ENCODE data around the gene POLR1B.
"Not testable (repeated sequence)": the region's sequence is repeated elsewhere in the genome, so short reads cannot be mapped to it uniquely, and the experiment has no call there.

Gene POLR1B, protein sequence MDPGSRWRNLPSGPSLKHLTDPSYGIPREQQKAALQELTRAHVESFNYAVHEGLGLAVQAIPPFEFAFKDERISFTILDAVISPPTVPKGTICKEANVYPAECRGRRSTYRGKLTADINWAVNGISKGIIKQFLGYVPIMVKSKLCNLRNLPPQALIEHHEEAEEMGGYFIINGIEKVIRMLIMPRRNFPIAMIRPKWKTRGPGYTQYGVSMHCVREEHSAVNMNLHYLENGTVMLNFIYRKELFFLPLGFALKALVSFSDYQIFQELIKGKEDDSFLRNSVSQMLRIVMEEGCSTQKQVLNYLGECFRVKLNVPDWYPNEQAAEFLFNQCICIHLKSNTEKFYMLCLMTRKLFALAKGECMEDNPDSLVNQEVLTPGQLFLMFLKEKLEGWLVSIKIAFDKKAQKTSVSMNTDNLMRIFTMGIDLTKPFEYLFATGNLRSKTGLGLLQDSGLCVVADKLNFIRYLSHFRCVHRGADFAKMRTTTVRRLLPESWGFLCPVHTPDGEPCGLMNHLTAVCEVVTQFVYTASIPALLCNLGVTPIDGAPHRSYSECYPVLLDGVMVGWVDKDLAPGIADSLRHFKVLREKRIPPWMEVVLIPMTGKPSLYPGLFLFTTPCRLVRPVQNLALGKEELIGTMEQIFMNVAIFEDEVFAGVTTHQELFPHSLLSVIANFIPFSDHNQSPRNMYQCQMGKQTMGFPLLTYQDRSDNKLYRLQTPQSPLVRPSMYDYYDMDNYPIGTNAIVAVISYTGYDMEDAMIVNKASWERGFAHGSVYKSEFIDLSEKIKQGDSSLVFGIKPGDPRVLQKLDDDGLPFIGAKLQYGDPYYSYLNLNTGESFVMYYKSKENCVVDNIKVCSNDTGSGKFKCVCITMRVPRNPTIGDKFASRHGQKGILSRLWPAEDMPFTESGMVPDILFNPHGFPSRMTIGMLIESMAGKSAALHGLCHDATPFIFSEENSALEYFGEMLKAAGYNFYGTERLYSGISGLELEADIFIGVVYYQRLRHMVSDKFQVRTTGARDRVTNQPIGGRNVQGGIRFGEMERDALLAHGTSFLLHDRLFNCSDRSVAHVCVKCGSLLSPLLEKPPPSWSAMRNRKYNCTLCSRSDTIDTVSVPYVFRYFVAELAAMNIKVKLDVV

DNA sequence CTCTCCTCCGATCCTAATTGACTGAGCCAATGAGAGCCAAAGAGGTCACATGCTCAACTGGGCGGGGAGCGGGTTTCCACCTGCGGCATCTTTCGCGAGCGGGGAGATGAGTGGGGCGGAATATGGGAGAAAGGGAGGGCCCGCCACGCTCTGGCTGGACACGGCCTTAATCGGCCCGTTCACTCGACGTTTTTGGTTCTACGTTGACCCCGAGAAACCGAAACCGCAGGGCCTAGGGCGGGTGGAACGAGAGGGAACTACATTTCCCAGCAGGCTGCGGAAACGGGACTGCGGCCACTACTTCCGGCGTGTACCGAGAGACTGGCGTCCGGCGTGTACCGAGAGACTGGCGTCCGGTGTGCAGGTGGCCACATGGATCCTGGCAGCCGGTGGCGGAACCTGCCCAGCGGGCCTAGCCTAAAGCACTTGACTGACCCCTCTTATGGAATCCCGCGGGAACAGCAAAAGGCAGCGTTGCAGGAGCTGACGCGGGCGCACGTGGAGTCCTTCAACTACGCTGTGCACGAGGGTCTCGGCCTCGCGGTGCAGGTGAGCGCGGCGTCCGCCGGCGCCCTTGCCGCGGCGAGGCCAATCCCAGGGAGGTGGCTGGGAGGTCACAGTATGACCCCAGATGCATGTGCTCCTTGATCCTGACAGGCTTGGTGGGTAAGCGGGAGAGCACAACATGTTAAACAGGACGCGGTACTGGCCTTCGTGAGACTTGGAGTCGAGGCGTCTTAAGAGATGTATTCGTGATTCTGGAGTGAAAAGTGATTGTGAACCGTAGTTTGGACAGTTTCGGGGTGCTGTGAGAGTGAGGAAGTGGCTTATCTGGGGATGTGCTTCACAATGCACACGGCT is at the start of gene POLR1B:
TSS of gene POLR1B (plus strand) at position 343 of the 861 bp plus-strand sequence. CDS start at position 373, 30 bp downstream.
- DNase-seq (ENCODE audit: low spot score): peak; percentile 92

DNA sequence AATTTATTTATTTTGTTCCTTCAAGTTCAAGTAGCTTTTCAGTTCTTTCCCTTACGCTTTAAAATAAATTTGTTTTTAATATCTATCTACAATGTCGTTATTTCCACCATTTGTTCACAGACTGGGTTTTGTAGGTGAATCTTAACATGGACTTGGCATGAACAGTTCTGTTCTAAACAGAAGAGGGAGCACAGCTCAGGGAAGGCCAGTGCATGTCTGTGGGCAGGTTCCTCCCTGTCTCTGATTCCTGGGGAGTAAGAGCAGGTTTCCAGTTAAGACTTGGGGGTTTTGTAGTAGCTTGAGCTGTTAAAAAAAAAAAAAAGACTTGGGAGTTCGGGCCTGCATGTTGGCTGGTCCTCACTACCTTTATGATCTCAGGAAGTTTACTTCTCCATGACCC is 49.2 kb upstream of the POLR1B start:
- DNase-seq (ENCODE audit: low spot score): no peak

- peak; percentile 28 for DNase-seq (ENCODE audit: low spot score)
Observed at GRCh38 chr2:112493858-112494648, 48.2 kb upstream of the POLR1B start.

DNA sequence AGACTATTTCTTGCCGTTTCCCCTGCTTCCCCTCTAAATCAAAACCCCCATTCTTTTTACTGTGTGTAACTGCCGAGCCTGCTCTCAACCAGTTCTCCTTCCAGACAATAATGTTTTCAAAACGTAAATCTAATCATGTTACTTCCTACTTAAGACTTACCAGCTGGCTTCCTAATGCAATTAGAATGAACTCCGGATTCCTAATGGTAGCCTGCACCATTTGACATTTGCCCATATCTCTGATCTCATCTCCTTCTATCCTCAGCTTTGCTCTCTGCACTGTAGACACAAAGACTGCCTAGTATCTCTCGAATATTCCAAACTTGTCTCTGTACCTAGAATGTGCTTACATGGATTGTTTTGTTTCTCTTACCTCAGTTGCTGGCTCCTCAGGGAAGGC is 47.4 kb upstream of the POLR1B start:
- no peak for DNase-seq (ENCODE audit: low spot score)

DNA sequence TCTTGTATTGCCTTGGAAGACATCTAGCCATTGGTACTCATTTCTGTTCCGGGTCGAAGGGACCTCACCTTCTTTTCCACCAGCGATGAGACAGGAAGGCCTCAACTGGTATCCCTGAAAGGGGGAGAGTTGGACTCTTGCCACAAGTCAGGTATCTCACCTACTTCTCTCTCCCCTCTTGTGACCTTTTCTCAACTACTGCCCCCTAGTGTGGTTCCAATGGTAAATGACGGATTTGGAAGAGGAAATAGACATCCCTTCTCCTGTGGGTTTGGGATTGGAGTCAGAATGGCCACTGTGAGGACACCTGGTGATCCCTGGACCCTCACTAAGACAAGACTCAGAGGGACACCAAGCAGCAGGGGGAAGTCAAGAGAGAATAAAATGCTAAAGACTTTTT is 46.4 kb upstream of the POLR1B start:
- DNase-seq (ENCODE audit: low spot score): not testable (repeated sequence)

GRCh38 chr2:112500850-112501484 is 41.3 kb upstream of the POLR1B start:
- peak; percentile 41 for DNase-seq (ENCODE audit: low spot score)

DNA sequence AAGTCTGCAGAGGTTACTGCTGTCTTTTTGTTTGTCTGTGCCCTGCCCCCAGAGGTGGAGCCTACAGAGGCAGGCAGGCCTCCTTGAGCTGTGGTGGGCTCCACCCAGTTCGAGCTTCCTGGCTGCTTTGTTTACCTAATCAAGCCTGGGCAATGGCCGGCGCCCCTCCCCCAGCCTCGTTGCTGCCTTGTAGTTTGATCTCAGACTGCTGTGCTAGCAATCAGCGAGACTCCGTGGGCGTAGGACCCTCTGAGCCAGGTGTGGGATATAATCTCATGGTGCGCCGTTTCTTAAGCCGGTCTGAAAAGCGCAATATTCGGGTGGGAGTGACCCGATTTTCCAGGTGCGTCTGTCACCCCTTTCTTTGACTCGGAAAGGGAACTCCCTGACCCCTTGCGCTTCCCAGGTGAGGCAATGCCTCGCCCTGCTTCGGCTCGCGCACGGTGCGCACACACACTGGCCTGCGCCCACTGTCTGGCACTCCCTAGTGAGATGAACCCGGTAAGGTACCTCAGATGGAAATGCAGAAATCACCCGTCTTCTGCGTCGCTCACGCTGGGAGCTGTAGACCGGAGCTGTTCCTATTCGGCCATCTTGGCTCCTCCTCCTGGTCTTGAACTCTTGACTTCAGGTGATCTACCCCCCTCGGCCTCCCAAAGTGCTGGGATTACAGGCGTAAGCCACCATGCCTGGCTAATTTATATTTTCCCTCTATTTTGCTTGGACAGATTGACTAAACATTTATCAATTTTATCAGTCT is 32.8 kb upstream of the POLR1B start:
- not testable (repeated sequence) for DNase-seq (ENCODE audit: low spot score)

- no peak for DNase-seq (ENCODE audit: low spot score)
Observed at GRCh38 chr2:112516801-112517200, 25.5 kb upstream of the POLR1B start.

- DNase-seq (ENCODE audit: low spot score): no peak
Observed at GRCh38 chr2:112518807-112519206, 23.5 kb upstream of the POLR1B start.

- DNase-seq (ENCODE audit: low spot score): no peak
Observed at GRCh38 chr2:112519506-112519905, 22.8 kb upstream of the POLR1B start.

GRCh38 chr2:112520234-112520783 is 22.0 kb upstream of the POLR1B start:
- no peak for DNase-seq (ENCODE audit: low spot score)

DNA sequence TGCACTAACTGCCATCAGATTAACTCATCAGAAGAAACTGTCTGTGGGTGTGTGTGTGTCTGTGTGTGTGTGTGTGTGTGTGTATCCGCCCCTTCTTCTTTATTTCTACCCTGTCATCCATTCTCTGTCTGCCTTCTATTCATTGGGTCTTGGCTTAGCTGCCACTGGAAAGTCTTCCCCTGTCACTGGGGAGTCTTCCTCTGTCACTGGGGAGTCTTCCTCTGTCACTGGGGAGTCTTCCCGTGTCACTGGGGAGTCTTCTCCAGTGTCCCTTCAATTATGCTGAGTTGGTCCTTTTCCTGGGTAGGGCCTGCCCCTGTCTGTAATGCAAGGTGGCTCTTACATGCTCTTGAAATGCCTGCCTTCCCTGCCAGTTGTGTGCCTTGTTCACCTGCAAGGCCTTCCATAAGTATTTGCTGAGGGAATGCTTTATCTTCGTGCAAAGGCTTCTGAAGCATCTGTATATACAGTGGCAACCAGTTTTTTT is 18.9 kb upstream of the POLR1B start:
- DNase-seq (ENCODE audit: low spot score): no peak

DNA sequence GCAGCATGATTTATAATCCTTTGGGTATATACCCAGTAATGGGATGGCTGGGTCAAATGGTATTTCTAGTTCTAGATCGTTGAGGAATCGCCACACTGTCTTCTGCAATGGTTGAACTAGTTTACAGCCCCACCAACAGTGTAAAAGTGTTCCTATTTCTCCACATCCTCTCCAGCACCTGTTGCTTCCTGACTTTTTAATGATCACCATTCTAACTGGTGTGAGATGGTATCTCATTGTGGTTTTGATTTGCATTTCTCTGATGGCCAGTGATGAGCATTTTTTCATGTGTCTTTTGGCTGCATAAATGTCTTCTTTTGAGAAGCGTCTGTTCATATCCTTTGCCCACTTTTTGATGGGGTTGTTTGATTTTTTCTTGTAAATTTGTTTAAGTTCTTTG is 18.0 kb upstream of the POLR1B start:
- not testable (repeated sequence) for DNase-seq (ENCODE audit: low spot score)

- DNase-seq (ENCODE audit: low spot score): no peak
Observed at GRCh38 chr2:112528541-112528940, 13.7 kb upstream of the POLR1B start.

DNA sequence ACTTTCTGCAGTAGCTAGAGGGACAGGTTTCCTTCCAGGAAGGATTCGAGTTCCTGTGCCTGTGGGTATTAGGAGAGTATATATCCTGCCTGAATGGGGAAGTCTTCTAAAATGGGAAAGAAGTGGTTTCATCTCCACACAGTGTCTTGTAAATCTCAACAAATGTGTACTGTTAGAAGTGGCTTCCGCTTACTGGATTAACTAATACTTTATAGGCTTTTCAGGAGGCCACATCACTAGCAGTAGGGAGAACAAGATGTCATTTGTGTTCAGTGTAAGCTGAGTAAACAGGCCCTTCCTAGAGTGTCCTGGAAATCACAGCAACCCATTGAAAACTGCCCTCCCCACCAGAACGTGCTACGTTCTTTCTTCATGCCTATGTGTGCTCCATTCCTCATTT is 12.5 kb upstream of the POLR1B start:
- DNase-seq (ENCODE audit: low spot score): no peak

DNA sequence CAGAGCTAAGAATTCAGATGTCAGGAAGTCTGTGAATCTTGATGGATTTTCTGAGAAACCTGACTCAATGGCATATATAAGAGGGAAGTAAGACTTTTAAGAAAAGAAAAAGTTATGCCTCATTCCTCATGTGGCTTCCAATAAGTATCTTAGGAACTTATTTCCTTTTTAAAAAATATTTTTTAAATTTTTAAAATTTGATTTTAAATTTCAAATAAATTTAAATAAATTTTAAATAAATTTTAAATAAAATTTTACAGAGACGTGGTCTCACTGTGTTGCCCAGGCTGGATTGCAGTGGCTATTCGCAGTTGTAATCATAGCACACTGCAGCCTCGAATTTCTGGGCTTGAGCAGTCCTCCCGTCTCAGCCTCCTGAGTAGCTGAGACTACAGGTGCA is 11.5 kb upstream of the POLR1B start:
- no peak for DNase-seq (ENCODE audit: low spot score)

GRCh38 chr2:112534826-112535225 is 7.4 kb upstream of the POLR1B start:
- DNase-seq (ENCODE audit: low spot score): no peak

DNA sequence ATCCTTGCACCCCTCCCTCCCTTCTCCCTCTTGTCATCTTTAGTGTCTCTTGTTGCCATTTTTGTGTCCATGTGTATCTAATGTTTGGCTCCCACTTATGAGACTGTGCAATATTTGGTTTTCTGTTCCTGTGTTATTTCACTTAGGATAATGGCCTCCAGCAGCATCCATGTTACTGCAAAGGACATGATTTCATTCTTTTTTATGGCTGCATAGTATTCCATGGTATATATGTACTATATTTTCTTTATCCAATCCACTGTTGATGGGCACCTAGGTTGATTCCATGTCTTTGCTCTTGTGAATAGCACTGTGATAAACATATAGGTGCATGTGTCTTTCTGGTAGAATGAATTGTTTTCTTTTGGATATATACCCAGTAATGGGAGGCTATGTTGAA is 5.6 kb upstream of the POLR1B start:
- not testable (repeated sequence) for DNase-seq (ENCODE audit: low spot score)

GRCh38 chr2:112539306-112539705 is 3.0 kb upstream of the POLR1B start:
- no peak for DNase-seq (ENCODE audit: low spot score)

Measured in RKO (cell line).